K562 (cell line): ENCODE results near the gene MYCL. TPM values are rescaled to one million over a fixed set of nuclear protein-coding genes. Genes with fewer than 3 reads are reported as not detected.
A peak's percentile ranks its signal among the peaks of the same experiment; 100 is the strongest.

Source experiments
- ASH1L ChIP-seq: fragments of 450-650 bp; IDR thresholded peaks from 2 replicates; pipeline ENCODE4 v1.6.1; 2018; ENCODE audit warnings: borderline replicate concordance, mild to moderate bottlenecking, low read depth; ENCODE audit not compliant: partially characterized antibody
- DMBX1 ChIP-seq: fragments of 250-450 bp; sonication (Bioruptor Pico); IDR thresholded peaks from 2 replicates; pipeline ENCODE4 v1.8.0; 2022; ENCODE audit warnings: inconsistent platforms, mild to moderate bottlenecking, moderate library complexity, borderline replicate concordance
- FOXA1 ChIP-seq: fragments of 450-650 bp; IDR thresholded peaks from 2 replicates; pipeline ENCODE4 v1.6.1; 2016; ENCODE audit warnings: mild to moderate bottlenecking, borderline replicate concordance
- GABPA ChIP-seq: fragments of 200-800 bp; sonication (Bioruptor generic); conservative IDR thresholded peaks from 2 replicates; pipeline ENCODE4 v1.6.1; 2016; ENCODE audit warnings: low read depth, missing genetic modification characterization, missing compliant biosample characterization
- HDAC8 ChIP-seq: fragments of 450-650 bp; IDR thresholded peaks from 2 replicates; pipeline ENCODE4 v1.6.1; 2016; ENCODE audit warnings: mild to moderate bottlenecking, missing genetic modification characterization, moderate library complexity, missing compliant biosample characterization
- ID3 ChIP-seq, 2 experiments: fragments of 250-450 bp in 1 of 2; fragments of 450-650 bp in 1 of 2; sonication (Bioruptor Pico) in 1 of 2; IDR thresholded peaks; 2 replicates each; pipeline versions ENCODE4 v1.6.1 to v1.8.0; 2016 to 2021; ENCODE audit warnings: mild to moderate bottlenecking in 2 of 2, moderate library complexity in 2 of 2, missing compliant biosample characterization in 1 of 2, missing genetic modification characterization in 1 of 2
- JUND ChIP-seq, 2 experiments: IDR thresholded peaks; 2 replicates in 1 of 2; 3 replicates in 1 of 2; pipeline ENCODE4 v1.6.1; 2011; ENCODE audit warnings: borderline replicate concordance in 2 of 2, low read depth in 2 of 2, low read length in 2 of 2, improper control_type of control experiment in 1 of 2, missing biosample characterization in 1 of 2, missing genetic modification characterization in 1 of 2, missing genetic modification reagents in 1 of 2
- PHF20 ChIP-seq: fragments of 450-650 bp; IDR thresholded peaks from 2 replicates; pipeline ENCODE4 v1.6.1; 2018; ENCODE audit not compliant: partially characterized antibody
- PKNOX1 ChIP-seq: fragments of 450-650 bp; IDR thresholded peaks from 2 replicates; pipeline ENCODE4 v1.6.1; 2016
- RBM25 ChIP-seq: fragments of 200-400 bp; formaldehyde crosslinking; IDR thresholded peaks from 2 replicates; pipeline ENCODE4 v1.6.1; 2018; ENCODE audit warnings: low read length, low read depth, moderate library complexity; ENCODE audit not compliant: severe bottlenecking
- SRSF9 ChIP-seq: fragments of 200-400 bp; formaldehyde crosslinking; IDR thresholded peaks from 2 replicates; pipeline ENCODE4 v1.6.1; 2017; ENCODE audit warnings: low read depth, low read length, borderline replicate concordance
- TCF15 ChIP-seq: fragments of 250-450 bp; sonication (Bioruptor Pico); IDR thresholded peaks from 2 replicates; pipeline ENCODE4 v1.8.0; 2022; ENCODE audit warnings: moderate library complexity, mild to moderate bottlenecking, inconsistent platforms
- ZBTB43 ChIP-seq: sonication (generic); formaldehyde crosslinking; IDR thresholded peaks from 2 replicates; pipeline ENCODE4 v1.8.0; 2023; ENCODE audit warnings: mild to moderate bottlenecking, missing genetic modification reagents
- ZKSCAN3 ChIP-seq: fragments of 250-450 bp; sonication (Bioruptor Pico); IDR thresholded peaks from 2 replicates; pipeline ENCODE4 v1.4.0; 2020
- ZNF398 ChIP-seq: fragments of 250-450 bp; sonication (Bioruptor Pico); IDR thresholded peaks from 2 replicates; pipeline ENCODE4 v1.8.0; 2021; ENCODE audit warnings: moderate library complexity, mild to moderate bottlenecking, inconsistent platforms
- polyA plus RNA-seq, 8 experiments: library from polyadenylated mRNA; depleted of rRNA in 4 of 8; stranded (reverse) in 5 of 8; unstranded in 3 of 8; fragments of >200 nt; fragmentation: Nextera tagmentation in 2 of 8; fragmentation: Illumina TruSeq in 1 of 8; extraction: Ambion mirVana in 2 of 8; extraction: Trizol in 1 of 8; gene quantifications; 2 replicates each; pipeline versions ENCODE4 v1.2.1 to v1.2.3, GENCODE V29; 2011 to 2014; ENCODE audit warnings: inconsistent platforms in 1 of 8, missing spikeins in 1 of 8
- total RNA-seq, 7 experiments: library from RNA; depleted of rRNA in 6 of 7; stranded (reverse); fragments of >200 nt in 6 of 7; fragmentation: Illumina TruSeq in 2 of 7; extraction: Trizol in 2 of 7; gene quantifications; 2 replicates each; pipeline versions ENCODE4 v1.2.1 to v1.2.3, GENCODE V29; 2011 to 2021; ENCODE audit warnings: low replicate concordance in 1 of 7

The MYCL gene
- total and polyA plus RNA-seq, 9 of the 15 experiments (the other 6 are each of a cell fraction or from before 2014, with no cell fraction given) = 3.5 to 22.0 (median 12.8) TPM

GRCh38 chr1:39899611-39900538 is 1.8 kb downstream of the MYCL start (continued):
- TF ChIP-seq SRSF9 = no peak
- peak; percentile 59 for TF ChIP-seq PHF20
- TF ChIP-seq RBM25 = peak; percentile 91
- TF ChIP-seq ASH1L = no peak
- TF ChIP-seq GABPA (tag) = no peak; the same call in 1 of the 2 replicates
- TF ChIP-seq ID3 (CRISPR knock-in tag; IDR thresholded peaks at IDR 0.05) = no peak
- TF ChIP-seq ID3 (tag; IDR thresholded peaks at IDR 0.05) = no peak
- no peak for TF ChIP-seq JUND (IDR thresholded peaks at IDR 0.05; ENCODE audit: borderline replicate concordance, low read depth, low read length)
- no peak for TF ChIP-seq JUND (tag; IDR thresholded peaks at IDR 0.05; ENCODE audit: borderline replicate concordance, low read depth, low read length)
- TF ChIP-seq PKNOX1 = no peak
- TF ChIP-seq ZBTB43 (CRISPR knock-in tag) = no peak
- TF ChIP-seq ZNF398 (CRISPR knock-in tag) = no peak
- no peak for TF ChIP-seq HDAC8 (tag)
- TF ChIP-seq TCF15 (CRISPR knock-in tag) = no peak
- no peak for TF ChIP-seq ZKSCAN3 (CRISPR knock-in tag)
- TF ChIP-seq FOXA1 = no peak
- no peak for TF ChIP-seq DMBX1 (CRISPR knock-in tag)
